Islet of Langerhans (tissue), 1 donor: Measurements from ENCODE around the gene CT45A10.
"Not testable (repeated sequence)": the region's sequence is repeated elsewhere in the genome, so short reads cannot be mapped to it uniquely, and the experiment has no call there.

Experiments
- FAIRE-seq: peaks from one replicate; lab custom pipeline; 2011; peaks lifted over from hg19 to GRCh38; lab: Jason Lieb, UNC

The CT45A10 gene, protein sequence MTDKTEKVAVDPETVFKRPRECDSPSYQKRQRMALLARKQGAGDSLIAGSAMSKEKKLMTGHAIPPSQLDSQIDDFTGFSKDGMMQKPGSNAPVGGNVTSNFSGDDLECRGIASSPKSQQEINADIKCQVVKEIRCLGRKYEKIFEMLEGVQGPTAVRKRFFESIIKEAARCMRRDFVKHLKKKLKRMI

DNA sequence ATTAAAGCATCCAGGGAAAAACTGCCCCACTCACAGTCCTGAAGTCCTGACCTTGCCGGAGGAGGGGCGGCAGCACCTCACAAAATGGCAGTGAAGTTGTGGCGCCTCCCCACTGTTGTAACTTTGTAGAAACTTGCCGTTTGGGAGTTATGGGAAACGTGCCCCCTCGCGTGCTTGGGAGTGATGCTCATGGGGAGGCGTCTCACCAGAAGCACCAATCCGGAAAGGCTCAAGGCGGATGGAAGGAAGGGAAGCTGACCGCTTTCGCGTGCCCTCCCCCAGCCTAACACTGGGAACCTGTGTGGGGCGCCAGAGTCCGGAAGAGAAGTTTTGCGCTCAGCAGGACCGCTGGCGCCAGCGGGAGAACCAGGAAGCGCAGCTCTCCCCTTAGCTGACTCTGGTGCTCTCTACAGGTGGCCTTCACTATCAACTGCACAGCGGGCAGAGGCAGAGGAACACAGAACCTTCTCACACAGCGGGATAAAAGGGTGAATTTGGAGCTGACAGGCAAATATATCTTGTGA, at the start of gene CT45A10, which contains the start of gene SAGE1:
TSS of gene CT45A10 (minus strand) at position 151 of the 524 bp plus-strand sequence. CDS start 8,100 bp downstream, outside the sequence.
TSS of gene SAGE1 (plus strand) at position 423 of the 524 bp plus-strand sequence. CDS start 2,527 bp downstream, outside the sequence.
- no peak for FAIRE-seq

DNA sequence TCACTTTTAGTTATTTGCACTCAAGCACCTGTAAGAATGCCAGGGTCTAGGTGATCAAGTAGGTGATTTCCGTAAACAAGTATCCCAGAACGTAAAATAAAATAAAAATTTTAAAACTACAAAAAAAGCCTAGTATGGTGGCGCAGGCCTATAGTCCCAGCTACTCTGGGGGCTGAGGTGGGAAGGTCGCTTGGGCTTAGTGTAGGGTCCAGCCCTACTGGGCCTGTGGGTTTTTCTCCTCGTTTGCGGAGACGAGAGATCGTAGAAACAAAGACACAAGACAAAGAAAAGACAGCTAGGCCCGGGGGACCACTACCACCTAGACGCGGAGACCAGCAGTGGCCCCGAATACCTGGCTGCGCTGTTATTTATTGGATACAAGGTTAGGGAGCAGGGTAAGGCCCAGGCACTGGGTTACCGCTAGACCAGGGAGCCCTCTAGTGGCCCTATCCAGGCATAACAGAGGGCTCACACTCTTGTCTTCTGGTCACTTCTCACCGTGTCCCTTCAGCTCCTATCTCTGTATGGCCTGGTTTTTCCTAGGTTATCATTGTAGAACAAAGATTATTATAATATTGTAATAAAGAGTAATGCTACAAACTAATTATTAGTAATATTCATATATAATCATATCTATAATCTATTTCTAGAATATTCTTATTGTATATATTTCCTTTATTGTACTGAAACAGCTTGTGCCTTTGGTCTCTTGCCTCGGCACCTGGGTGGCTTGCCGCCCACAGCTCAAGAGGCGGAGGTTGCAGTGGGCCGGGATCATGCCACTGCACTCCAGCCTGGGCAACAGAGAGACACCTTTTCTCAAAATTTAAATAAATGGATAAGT, 38.6 kb upstream of the CT45A10 start:
- FAIRE-seq, result no peak

DNA sequence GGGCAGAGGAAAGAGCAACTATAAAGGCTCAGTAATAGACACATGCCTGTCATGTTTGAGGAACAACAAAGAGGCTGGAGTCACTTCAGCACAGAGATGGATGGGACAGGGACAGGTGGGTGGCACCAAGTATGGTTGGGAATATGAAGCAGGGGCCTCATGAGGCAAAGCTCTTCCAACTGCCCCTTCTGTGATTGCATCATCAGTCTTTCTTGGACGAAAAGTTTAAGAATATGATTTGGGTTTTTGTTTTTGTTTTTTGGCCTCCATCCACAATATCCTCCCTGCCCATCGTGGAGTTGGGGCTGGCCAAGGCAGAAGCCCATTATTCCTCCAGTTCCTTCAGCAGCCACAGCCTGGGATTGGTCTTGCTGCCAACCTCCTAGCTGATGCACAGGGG, 34.7 kb upstream of the CT45A10 start:
- no peak for FAIRE-seq

DNA sequence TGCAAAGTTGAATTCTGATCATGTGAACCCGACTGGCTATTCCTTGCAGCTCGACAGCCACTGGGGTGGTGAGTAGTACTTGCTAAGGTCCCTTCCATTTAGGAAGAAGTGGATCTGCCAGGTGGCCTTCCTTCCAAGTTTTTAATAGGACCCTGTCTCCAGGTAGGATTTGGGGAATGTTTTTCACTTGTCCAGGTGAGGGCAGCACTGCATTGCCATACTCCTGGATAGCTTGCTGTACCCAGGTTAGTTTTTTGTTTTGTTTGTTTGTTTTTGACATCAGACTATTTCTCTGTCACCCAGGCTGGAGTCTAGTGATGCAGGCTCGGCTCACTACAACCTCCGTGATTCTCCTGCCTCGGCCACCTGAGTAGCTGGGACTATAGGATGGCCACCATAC, 30.1 kb upstream of the CT45A10 start:
- no peak for FAIRE-seq

DNA sequence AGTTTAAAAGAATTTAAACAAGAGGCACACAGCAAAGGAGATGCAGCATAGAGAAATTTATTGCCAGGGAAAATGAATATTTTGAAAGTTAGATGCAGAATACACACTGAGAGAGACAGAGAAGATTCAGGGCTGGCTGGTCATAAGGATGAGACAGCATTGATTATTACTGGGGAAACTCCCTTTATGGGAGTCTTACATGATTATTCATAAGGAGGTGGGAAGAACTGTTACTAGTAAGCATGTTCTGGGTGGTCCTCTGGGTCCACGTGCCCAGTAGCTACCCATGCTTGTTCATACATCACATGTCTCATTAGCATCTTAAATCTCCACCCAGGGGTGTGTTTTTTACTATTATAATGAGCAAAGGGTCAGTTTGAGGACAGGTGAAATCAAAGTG, 27.3 kb upstream of the CT45A10 start:
- not testable (repeated sequence) for FAIRE-seq

DNA sequence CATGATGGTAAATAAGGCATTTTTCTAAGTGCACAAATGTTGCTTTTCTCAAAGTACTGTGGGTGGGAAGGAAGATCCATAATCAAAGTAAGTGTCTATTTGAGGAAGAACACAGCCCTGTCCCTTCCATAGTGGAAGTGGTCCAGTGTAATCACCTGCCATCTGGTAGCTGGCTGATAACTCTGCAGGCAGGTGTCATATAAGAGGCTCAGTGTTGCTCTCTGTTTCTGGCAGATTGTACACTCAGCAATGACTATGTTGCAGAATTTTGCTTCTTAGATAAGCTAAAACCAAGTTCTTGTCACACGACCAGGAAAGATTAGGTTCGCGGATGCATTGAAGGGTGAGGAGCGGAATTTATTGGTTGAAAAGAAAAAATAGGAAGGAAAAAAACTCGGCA, 21.2 kb upstream of the CT45A10 start:
- no peak for FAIRE-seq

DNA sequence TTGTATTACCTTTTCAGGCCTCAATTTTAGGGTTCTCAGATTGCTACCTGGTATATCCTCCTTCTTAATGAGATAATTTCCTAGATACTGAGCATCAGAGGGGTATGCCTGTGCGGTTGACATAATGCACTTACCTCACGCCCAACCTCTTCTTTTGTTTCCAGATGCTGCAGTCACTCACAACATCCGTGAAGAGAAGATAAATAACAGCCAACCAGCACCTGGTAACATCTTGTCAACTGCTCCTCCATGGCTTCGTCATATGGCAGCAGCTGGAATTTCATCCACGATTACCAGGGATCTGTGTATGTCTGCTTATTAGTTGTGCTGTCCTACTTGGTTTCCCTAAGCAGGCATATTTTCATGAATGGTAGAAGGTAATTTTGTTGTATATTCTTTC, 17.0 kb upstream of the CT45A10 start:
- FAIRE-seq, result no peak

DNA sequence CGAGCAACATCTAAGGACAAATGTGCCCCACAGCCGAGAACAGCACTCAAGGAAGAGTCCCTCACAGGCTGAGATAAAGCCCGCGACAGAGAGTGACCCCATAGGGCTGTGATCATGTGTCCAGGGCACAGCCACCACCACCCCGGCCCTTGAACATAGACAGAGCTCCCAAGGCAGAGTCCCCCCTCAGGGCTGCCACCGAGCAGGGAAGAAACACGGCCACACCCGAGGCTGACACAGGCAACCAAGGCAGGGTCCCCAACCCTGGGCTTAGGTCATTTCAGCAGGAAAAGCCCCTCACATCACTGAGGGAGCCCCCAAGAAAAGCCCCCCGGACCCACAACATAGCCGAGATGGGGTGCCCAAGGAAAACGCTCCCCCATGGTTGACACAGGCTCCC, 463 bp downstream of the CT45A10 start:
- no peak for FAIRE-seq

DNA sequence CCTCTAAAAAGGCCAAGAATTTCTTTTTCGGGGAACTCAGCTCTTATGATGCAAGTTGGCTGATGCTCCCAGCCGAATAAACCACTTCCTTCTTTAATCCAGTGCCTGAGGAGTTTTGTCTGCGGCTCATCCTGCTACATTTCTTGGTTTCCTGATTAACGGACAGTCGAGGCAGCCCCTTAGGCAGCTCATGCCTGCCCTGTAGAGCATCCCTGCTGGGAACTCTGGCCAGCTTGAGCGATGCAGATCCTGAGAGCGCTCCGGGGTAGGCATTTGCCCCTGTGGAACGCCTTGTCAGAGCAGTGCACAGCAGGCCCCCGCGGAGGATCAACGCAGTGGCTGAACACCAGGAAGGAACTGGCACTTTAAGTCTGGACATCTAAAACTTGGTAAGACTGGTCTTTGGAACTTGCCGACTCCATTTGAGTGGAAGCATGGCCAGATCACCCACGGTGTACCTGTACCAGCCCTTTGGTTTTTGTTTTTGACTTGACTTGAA, 3.1 kb downstream of the CT45A10 start:
- FAIRE-seq, result no peak

DNA sequence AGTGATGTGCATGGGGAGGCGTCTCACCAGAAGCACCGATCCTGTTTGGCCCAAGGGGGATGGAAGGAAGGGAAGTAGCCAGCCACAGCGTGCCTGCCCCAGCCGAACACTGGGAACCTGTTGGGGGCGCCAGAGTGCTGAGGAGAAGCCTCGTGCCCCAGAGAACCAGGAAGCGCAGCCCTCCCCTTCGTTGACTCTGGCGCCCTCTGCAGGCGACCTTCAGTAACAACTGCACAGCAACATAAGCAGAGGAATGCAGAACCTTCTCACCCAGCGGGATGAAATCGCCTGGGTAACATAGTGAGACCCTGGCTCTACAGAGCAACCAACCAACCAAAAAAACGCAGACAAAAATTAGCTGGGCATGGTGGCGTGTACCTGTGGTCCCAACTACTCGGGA, 4.3 kb downstream of the CT45A10 start:
- FAIRE-seq, result not testable (repeated sequence)

DNA sequence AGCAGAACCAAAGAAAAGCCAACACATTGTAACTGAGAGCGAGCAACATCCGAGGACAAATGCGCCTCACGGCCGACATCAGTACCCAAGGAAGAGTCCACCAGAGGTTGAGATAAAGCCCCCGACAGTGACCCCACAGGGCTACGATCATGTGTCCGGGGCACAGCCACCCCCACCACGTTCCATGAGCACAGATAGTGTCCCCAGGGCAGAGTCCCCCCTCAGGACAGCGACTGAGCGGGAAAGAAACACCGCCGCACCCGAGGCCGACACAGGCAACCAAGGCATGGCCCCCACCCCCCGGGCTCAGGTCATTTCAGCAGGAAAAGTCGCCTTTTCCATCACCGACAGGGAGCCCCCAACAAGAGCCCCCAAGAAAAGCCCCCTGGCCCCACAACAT, 5.0 kb downstream of the CT45A10 start:
- FAIRE-seq, result not testable (repeated sequence)

DNA sequence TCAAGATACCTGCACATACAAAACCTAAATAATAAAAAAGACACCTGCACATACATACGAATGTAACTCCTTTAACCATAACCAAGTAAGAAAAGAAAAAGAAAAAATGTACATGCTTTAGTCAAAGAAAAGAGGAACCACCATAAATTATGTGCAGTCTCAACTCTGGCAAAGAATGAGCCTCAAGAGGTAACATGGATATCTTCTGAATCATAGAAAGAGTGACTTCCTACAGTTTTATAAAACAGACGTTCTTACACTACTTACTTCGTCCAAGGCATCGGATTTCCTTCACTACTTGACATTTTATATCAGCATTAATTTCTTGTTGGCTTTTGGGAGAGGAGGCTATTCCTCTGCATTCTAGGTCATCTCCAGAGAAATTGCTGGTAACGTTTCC, 10.5 kb downstream of the CT45A10 start:
- not testable (repeated sequence) for FAIRE-seq

DNA sequence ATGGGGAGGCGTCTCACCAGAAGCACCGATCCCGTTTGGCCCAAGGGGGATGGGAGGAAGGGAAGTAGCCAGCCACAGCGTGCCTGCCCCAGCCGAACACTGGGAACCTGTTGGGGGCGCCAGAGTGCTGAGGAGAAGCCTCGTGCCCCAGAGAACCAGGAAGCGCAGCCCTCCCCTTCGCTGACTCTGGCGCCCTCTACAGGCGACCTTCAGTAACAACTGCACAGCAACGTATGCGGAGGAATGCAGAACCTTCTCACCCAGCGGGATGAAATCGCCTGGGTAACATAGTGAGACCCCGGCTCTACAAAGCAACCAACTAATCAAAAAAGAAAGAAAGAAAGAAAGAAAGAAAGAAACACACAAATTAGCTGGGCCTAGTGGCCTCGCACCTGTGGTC, 21.5 kb downstream of the CT45A10 start, which contains the start of gene CT45A9:
TSS of gene CT45A9 (minus strand) at position 101 of the 400 bp plus-strand sequence. CDS start 3,751 bp downstream, outside the sequence.
- not testable (repeated sequence) for FAIRE-seq

DNA sequence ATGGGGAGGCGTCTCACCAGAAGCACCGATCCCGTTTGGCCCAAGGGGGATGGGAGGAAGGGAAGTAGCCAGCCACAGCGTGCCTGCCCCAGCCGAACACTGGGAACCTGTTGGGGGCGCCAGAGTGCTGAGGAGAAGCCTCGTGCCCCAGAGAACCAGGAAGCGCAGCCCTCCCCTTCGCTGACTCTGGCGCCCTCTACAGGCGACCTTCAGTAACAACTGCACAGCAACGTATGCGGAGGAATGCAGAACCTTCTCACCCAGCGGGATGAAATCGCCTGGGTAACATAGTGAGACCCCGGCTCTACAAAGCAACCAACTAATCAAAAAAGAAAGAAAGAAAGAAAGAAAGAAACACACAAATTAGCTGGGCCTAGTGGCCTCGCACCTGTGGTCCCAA, 38.8 kb downstream of the CT45A10 start, which contains the start of gene CT45A8:
TSS of gene CT45A8 (minus strand) at position 101 of the 400 bp plus-strand sequence. CDS start 3,755 bp downstream, outside the sequence.
- not testable (repeated sequence) for FAIRE-seq

DNA sequence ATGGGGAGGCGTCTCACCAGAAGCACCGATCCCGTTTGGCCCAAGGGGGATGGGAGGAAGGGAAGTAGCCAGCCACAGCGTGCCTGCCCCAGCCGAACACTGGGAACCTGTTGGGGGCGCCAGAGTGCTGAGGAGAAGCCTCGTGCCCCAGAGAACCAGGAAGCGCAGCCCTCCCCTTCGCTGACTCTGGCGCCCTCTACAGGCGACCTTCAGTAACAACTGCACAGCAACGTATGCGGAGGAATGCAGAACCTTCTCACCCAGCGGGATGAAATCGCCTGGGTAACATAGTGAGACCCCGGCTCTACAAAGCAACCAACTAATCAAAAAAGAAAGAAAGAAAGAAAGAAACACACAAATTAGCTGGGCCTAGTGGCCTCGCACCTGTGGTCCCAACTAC, 56.1 kb downstream of the CT45A10 start, which contains the start of gene CT45A7:
TSS of gene CT45A7 (minus strand) at position 101 of the 400 bp plus-strand sequence. CDS start 3,747 bp downstream, outside the sequence.
- FAIRE-seq, result not testable (repeated sequence)
